ENCODE results near the gene QRICH2.
A peak's percentile ranks its signal among the peaks of the same experiment; 100 is the strongest.

The QRICH2 gene

DNA sequence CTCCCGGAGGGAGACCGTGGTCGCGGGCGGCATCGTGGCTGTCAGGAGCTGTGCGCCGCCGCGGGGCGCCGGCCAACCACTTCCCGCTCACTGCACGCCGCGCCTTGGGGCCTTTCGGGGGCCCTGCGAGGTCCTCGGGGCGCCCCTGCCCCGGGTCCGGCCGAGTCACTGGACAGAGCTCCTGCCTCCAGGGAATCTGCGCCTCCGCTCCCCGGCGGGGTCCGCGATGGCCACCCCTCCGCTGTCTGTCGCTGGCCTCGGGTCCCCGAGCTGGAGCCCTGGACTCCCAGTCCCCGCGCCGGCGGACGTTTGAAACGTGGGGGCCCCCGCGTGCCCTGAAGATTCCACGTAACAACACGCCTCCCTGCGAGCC lies at the start of gene QRICH2:
TSS of gene QRICH2 (minus strand) at position 311 of the 373 bp plus-strand sequence. CDS start at position 33, 278 bp downstream.
- POLR2A ChIA-PET = no interaction called here
- no peak for TF ChIP-seq HDGF (IDR thresholded peaks at IDR 0.05; ENCODE audit: borderline replicate concordance)

DNA sequence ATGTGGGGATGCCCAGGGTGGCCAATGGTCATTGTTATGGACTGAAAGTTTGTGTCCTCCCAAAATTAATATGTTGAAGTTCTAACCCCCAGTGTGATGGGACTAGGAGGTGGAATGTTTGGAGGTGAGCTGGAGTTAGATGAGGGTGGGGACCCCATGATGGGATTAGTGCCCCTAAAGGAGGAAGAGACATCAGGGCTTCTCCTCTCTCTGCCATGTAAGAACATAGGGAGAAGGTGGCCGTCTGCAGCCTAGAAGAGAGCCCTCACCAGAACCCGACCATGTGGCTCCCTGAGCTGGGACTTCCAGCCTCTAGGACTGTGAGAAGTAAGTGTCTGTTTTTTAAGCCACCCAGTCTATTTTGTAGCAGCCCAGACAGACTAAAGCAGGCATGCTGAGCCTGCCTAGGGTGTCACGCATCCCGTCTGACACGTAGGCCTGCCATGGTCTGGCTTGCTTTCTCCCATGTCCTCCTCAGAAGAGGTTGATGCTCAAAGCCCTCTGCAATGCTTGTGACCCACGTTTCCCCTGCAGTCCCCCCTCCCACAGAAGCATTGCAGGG lies 49.6 kb upstream of the QRICH2 start:
- CTCF ChIA-PET = interaction anchor here (0.6 to 1.6 kb wide), 2 partner anchors 41 to 155 kb away, joined by 3 to 7 read pairs; no protein-coding TSS in a partner anchor
- DNase-seq (ENCODE audit: extremely low spot score) = no peak
- POLR2A ChIA-PET = interaction anchor here (0.8 kb wide), 1 partner anchor 12 kb away, joined by 3 read pairs; no protein-coding TSS in a partner anchor
- TF ChIP-seq PKNOX1 (IDR thresholded peaks at IDR 0.05) (no peak), BHLHE40 (IDR thresholded peaks at IDR 0.05; ENCODE audit: borderline replicate concordance) (no peak), HDGF (IDR thresholded peaks at IDR 0.05; ENCODE audit: borderline replicate concordance) (no peak), FOXK2 (IDR thresholded peaks at IDR 0.05) (no peak), FOXA1 (IDR thresholded peaks at IDR 0.05) (no peak), L3MBTL2 (conservative IDR thresholded peaks at IDR 0.05) (no peak), ELF4 (IDR thresholded peaks at IDR 0.05) (no peak), NFRKB (IDR thresholded peaks at IDR 0.05) (no peak), FOXM1 (IDR thresholded peaks at IDR 0.05; ENCODE audit: borderline replicate concordance) (no peak), LEF1 (IDR thresholded peaks at IDR 0.05; ENCODE audit: borderline replicate concordance) (no peak), CTBP1 (IDR thresholded peaks at IDR 0.05; ENCODE audit: borderline replicate concordance) (no peak), SUZ12 (IDR thresholded peaks at IDR 0.05) (no peak), SP1 (IDR thresholded peaks at IDR 0.05) (no peak)

More for the DNA sequence above, at the start of gene QRICH2:
- DNase-seq (ENCODE audit: extremely low spot score) = no peak
- CTCF ChIA-PET = no interaction called here

- DNase-seq (ENCODE audit: extremely low spot score) = no peak
- ChIA-PET POLR2A (interaction anchor here (0.8 kb wide), 1 partner anchor 12 kb away, joined by 3 read pairs; no protein-coding TSS in a partner anchor), CTCF (interaction anchor here (0.6 to 1.6 kb wide), 2 partner anchors 41 to 155 kb away, joined by 3 to 7 read pairs; no protein-coding TSS in a partner anchor)
- TF ChIP-seq FOXK2 (IDR thresholded peaks at IDR 0.05) = no peak
- TF ChIP-seq PKNOX1 (IDR thresholded peaks at IDR 0.05) = no peak
- no peak for TF ChIP-seq SUZ12 (IDR thresholded peaks at IDR 0.05)
- no peak for TF ChIP-seq ELF4 (IDR thresholded peaks at IDR 0.05)
- no peak for TF ChIP-seq LEF1 (IDR thresholded peaks at IDR 0.05; ENCODE audit: borderline replicate concordance)
Measured at GRCh38 chr17:76356803-76357456, 48.9 kb upstream of the QRICH2 start.

DNA sequence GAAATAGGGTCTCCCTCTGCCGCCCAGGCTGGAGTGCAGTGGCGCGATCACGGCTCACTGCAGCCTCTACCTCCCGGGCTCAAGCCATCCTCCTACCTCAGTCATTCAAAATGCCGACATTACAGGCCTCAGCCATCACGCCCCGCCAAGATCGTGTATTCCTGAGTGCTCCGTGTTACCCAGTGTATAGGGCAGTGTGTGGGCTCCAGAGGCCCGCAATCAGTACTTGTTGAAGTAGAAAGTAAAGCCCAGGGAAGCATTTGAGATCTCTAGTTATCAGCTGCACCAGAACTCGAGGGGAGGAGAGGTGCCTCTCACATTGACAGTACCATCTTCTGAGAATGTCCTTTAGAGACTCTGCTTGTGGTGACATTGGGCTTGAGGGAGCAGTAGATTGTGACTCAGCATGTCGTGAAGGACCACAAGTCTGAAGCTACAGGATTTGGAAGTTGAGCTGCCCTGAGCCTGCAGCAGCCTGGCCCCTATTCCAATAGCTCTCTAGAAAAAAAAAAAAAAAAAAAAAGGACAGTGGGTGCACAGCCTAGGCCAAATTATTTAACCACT lies 46.8 kb upstream of the QRICH2 start:
- CTCF ChIA-PET = no interaction called here
- no peak for DNase-seq (ENCODE audit: extremely low spot score)
- POLR2A ChIA-PET = interaction anchor here (1.0 to 4.1 kb wide), 6 partner anchors 9 to 43 kb away, joined by 3 to 58 read pairs (median 14); partner anchors contain the start of gene SPHK1
- TF ChIP-seq FOXK2 (IDR thresholded peaks at IDR 0.05) = no peak
- TF ChIP-seq ZNF384 (IDR thresholded peaks at IDR 0.05) = peak; percentile 65; the same call in 1 of the 2 replicates

DNA sequence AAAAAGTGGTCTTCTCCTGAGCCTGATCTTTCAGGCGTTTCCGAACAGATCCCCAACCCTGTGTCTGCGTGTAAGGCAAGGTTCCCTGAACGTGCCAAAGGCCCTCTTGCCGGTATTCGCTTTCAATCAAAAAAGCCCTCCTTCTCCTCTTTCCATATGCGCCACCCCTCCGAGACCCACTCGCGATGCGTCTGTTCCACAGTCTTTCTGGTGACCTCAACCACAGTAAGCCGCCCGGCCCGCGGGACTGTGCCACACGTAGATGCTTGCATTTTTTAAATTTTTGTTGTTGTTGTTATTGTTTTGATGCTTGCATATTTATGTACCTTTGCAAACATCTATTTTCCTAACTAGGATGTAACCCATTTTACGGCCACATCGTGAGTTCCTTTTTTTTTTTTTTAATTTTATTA lies 46.2 kb upstream of the QRICH2 start:
- TF ChIP-seq L3MBTL2 (conservative IDR thresholded peaks at IDR 0.05) (peak; percentile 45; the same call in 1 of the 2 replicates), FOXM1 (IDR thresholded peaks at IDR 0.05; ENCODE audit: borderline replicate concordance) (no peak)
- CTCF ChIA-PET = interaction anchor here (0.5 to 2.7 kb wide), 4 partner anchors 11 to 385 kb away, joined by 3 to 10 read pairs (median 4); no protein-coding TSS in a partner anchor
- no peak for DNase-seq (ENCODE audit: extremely low spot score)
- POLR2A ChIA-PET = interaction anchor here (0.6 to 4.1 kb wide), 20 partner anchors 9 to 377 kb away, joined by 3 to 58 read pairs (median 4); partner anchors contain the start of genes SPHK1 and UBE2O

GRCh38 chr17:76353599-76354316 lies 45.7 kb upstream of the QRICH2 start, which contains the start of gene PRPSAP1:
PRPSAP1 (minus strand) TSS chr17:76353916; CDS start chr17:76353703, 213 bp downstream.
- POLR2A ChIA-PET = interaction anchor here (0.6 to 4.1 kb wide), 21 partner anchors 8 to 378 kb away, joined by 3 to 58 read pairs (median 4); partner anchors contain the start of genes SPHK1 and UBE2O

GRCh38 chr17:76353004-76353598 lies 45.0 kb upstream of the QRICH2 start:
- no peak for DNase-seq (ENCODE audit: extremely low spot score)
- ChIA-PET POLR2A (interaction anchor here (0.9 to 4.1 kb wide), 17 partner anchors 8 to 205 kb away, joined by 3 to 58 read pairs (median 4); partner anchors contain the start of genes SPHK1 and UBE2O), CTCF (interaction anchor here (1.0 to 2.7 kb wide), 5 partner anchors 12 to 105 kb away, joined by 3 to 10 read pairs (median 4); no protein-coding TSS in a partner anchor)
- TF ChIP-seq SUZ12 (IDR thresholded peaks at IDR 0.05) (no peak), L3MBTL2 (conservative IDR thresholded peaks at IDR 0.05) (no peak), PKNOX1 (IDR thresholded peaks at IDR 0.05) (no peak), SP1 (IDR thresholded peaks at IDR 0.05) (no peak), FOXK2 (IDR thresholded peaks at IDR 0.05) (no peak), HDGF (IDR thresholded peaks at IDR 0.05; ENCODE audit: borderline replicate concordance) (no peak), ZNF384 (IDR thresholded peaks at IDR 0.05) (no peak), BHLHE40 (IDR thresholded peaks at IDR 0.05; ENCODE audit: borderline replicate concordance) (no peak), LEF1 (IDR thresholded peaks at IDR 0.05; ENCODE audit: borderline replicate concordance) (no peak), CTBP1 (IDR thresholded peaks at IDR 0.05; ENCODE audit: borderline replicate concordance) (no peak), ELF4 (IDR thresholded peaks at IDR 0.05) (no peak), TARDBP (IDR thresholded peaks at IDR 0.05) (no peak), FOXM1 (IDR thresholded peaks at IDR 0.05; ENCODE audit: borderline replicate concordance) (no peak), NFRKB (IDR thresholded peaks at IDR 0.05) (no peak), ARNT (IDR thresholded peaks at IDR 0.05) (no peak)

More at GRCh38 chr17:76353599-76354316, 45.7 kb upstream of the QRICH2 start, which contains the start of gene PRPSAP1:
- CTCF ChIA-PET = interaction anchor here (0.5 to 2.7 kb wide), 5 partner anchors 12 to 385 kb away, joined by 3 to 10 read pairs (median 4); no protein-coding TSS in a partner anchor
- peak; percentile 92 for DNase-seq (ENCODE audit: extremely low spot score)
- TF ChIP-seq L3MBTL2 (conservative IDR thresholded peaks at IDR 0.05) (peak; percentile 77), ELF4 (IDR thresholded peaks at IDR 0.05) (peak; percentile 79), ZNF384 (IDR thresholded peaks at IDR 0.05) (no peak)
